Spleen (tissue), 7 donors: ENCODE measurements around the gene ATP8A2.

Experiments used
- POLR2A ChIP-seq, 3 donors: fragments of 450-650 bp; IDR thresholded peaks; one replicate each; pipeline ENCODE4 v1.5.1; 2017; ENCODE audit warnings: antibody characterized with exemption in 3 of 3, mild to moderate bottlenecking in 1 of 3
- POLR2AphosphoS5 ChIP-seq, 3 donors: sonication (generic); formaldehyde crosslinking; IDR thresholded peaks; one replicate each; pipeline ENCODE4 v1.5.1; 2017; ENCODE audit warnings: antibody characterized with exemption in 3 of 3
- TF ChIP-seq, protein P1 (sequence below), 11 experiments: fragments of 200-600 bp in 7 of 11; fragments of 450-650 bp in 4 of 11; sonication (generic) in 4 of 11; IDR thresholded peaks in 8 of 11; conservative IDR thresholded peaks in 3 of 11; 1 replicate in 7 of 11; 2 replicates in 4 of 11; pipeline versions ENCODE4 v1.4.0 to v1.8.0; 2016 to 2021; ENCODE audit warnings: antibody characterized with exemption in 11 of 11, inconsistent platforms in 4 of 11, mild to moderate bottlenecking in 1 of 11
- donor health status: DM: no; HTN: no; CAD: no; lungs with moderate emphysema.
- donor health status: DM: no; HTN: no; CAD: no.
- donor health status: DM: no; HTN: no; CAD: no.

DNA sequence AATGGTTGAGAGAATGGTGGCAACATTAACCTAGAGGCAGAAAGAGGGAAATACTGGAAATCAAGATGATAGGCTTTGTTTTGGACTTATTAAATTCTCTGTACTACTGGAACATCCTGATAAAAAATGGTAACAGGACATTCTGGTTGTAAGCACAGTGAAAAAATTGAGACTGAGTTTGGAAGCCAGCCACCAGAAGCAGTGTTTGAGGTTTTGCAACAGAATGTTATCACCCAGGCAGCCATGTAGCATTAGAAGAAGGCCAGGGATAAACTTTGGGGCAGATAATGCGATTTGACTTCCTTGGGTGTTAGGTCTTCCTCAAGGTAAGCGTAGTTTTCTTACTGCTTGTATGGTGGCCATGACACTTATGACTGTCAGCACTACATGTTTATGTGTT lies 307.4 kb downstream of the ATP8A2 start:
- TF ChIP-seq, protein P1, sequence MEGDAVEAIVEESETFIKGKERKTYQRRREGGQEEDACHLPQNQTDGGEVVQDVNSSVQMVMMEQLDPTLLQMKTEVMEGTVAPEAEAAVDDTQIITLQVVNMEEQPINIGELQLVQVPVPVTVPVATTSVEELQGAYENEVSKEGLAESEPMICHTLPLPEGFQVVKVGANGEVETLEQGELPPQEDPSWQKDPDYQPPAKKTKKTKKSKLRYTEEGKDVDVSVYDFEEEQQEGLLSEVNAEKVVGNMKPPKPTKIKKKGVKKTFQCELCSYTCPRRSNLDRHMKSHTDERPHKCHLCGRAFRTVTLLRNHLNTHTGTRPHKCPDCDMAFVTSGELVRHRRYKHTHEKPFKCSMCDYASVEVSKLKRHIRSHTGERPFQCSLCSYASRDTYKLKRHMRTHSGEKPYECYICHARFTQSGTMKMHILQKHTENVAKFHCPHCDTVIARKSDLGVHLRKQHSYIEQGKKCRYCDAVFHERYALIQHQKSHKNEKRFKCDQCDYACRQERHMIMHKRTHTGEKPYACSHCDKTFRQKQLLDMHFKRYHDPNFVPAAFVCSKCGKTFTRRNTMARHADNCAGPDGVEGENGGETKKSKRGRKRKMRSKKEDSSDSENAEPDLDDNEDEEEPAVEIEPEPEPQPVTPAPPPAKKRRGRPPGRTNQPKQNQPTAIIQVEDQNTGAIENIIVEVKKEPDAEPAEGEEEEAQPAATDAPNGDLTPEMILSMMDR (IDR thresholded peaks at IDR 0.05 in 8 of 11, conservative IDR thresholded peaks at IDR 0.05 in 3 of 11) = no peak
- TF ChIP-seq POLR2A (IDR thresholded peaks at IDR 0.05) = no peak
- TF ChIP-seq POLR2AphosphoS5 (IDR thresholded peaks at IDR 0.05) = no peak
